Measurements from ENCODE around the gene UXS1.

DNA sequence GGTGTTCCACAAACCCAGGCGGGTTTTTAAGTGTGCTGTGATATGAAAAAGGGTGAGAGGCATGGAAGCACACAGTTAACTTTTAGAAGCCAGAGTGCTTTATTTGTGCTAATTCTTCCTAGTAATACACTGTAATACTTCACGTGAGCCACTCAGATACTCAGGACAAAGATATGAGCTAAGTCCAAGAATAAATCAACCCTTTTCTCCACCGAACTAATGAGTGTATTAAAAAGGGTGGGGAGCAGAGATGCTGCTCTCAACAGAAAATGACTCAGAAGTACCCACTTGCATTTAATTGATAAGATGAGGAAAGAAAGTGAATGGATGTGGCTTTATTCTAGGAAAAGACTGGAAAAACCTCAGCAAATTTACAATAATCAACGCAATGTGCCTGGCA lies 79.9 kb downstream of the UXS1 start:
- TF ChIP-seq, protein P1, sequence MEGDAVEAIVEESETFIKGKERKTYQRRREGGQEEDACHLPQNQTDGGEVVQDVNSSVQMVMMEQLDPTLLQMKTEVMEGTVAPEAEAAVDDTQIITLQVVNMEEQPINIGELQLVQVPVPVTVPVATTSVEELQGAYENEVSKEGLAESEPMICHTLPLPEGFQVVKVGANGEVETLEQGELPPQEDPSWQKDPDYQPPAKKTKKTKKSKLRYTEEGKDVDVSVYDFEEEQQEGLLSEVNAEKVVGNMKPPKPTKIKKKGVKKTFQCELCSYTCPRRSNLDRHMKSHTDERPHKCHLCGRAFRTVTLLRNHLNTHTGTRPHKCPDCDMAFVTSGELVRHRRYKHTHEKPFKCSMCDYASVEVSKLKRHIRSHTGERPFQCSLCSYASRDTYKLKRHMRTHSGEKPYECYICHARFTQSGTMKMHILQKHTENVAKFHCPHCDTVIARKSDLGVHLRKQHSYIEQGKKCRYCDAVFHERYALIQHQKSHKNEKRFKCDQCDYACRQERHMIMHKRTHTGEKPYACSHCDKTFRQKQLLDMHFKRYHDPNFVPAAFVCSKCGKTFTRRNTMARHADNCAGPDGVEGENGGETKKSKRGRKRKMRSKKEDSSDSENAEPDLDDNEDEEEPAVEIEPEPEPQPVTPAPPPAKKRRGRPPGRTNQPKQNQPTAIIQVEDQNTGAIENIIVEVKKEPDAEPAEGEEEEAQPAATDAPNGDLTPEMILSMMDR (IDR thresholded peaks at IDR 0.05; ENCODE audit: low read length): no peak
- no peak for TF ChIP-seq EZH2 (IDR thresholded peaks at IDR 0.05; ENCODE audit: borderline replicate concordance, low read length)

Measured in OCI-LY1 (cell line).